NCI-H1092 (cell line): ENCODE data around the gene ATP8A2.
"Not testable (repeated sequence)": the region's sequence is repeated elsewhere in the genome, so short reads cannot be mapped to it uniquely, and the experiment has no call there.

Experiments
- DNase-seq: peaks from one replicate; lab custom pipeline; 2025; lab: John Stamatoyannopoulos, UW

Gene ATP8A2

DNA sequence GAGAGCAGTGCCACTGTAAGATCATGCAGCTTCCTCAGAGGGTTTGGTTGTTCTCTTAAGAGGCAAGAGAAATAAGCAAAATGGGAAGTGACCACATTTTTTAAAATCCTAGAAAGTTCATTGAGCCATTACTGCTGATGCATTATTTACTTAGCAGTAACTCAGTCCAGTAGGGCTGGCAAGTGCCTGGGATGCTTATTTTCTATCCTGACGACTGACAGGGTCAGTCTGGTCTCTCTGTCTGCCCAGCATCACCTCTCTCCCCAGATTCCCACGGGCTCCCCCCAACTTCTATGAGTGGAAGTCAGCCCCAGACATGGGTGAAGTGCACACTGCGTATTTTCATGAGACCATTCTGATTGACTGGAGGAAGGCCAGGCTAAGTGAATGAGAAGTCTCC, 669.7 kb downstream of the ATP8A2 start:
- DNase-seq = no peak

DNA sequence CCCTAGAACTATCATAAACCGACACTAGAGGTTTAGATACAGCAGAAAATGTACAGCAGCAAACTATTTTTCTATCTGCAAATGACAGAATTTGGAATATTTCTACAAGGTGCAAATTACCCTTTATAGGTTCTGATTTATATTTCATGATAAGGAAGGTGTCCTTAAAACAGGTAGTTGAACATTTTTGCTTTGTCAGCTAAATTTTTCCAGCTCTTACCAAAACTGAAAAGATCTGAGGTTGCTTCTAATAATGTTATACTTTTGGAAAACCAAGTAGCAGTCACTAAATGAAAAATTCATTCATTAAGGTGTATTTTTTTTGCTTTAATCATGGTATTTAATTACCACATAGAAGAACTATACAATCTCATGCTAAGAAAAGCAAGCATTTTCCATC, 671.0 kb downstream of the ATP8A2 start:
- no peak for DNase-seq

DNA sequence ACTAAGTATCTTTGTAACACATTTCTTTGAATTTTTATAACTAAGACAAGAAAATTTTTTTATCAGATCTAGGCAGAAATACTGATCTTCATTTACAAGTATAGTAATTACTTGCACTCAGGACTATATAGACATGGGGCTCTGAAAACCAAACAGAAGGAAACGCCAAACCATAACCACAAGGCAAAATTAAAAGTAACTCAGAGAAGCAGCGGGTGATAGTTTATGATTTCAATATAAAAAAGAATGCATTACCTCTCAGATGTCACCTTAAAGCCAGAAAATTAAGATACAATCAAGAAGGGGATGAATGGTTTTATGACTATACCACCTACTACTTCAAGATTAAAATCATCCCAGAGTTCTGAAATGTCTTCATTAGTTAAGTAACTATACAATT, 673.4 kb downstream of the ATP8A2 start:
- no peak for DNase-seq

DNA sequence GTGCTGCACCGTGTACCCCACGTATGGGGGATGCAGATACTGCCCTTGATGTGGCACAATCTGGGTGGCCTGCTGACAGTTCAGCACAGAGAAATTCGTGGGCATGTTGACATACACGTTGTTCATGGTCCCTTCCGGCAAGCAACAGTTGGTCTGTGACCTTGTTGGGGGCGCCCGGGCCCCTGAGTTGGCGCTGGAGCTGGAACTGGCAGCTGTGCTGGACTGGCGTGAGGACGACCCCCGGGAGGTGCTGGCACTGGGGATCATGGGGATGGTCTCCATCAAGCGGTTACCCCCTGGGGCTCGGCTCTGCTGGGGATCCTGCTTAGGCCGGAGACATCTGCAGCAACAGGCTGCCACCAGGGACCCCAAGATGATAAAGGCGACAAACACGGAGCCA, 674.9 kb downstream of the ATP8A2 start:
- no peak for DNase-seq

DNA sequence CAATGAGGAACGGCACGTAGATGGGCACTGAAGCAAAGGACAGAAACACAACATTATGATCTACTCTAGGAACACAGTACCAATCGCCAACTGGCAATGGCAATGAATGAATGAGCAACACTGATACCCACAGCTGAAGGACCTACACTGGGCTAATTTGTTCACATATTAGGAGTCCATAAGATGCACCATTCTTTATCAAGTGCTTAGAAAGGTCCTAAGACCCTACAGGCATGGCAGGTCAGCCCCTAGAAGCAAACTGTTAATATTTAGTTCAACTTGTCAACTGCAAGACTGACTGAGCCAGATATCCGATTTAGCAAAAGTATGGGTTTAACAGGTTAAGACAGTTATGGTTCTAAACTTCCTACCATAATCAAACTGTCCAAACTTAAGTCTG, 675.3 kb downstream of the ATP8A2 start:
- no peak for DNase-seq

DNA sequence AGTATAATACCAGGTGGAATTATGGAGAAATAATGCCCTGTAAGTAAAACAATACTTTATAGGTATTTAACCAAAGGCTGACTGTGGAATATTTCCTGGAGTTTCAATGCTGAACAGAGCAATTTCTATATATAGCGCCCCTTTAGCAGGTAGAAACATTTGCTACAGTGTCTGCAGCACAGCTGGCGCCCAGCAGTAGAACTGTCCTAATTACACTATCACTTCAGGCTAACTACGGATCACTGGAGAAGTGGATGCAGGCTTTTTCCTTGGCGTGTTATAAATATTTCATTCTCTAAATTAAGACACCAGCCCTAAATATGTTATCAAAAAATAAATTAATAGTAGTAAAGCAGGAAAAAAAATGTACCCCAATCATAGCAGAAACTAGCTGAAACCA, 677.0 kb downstream of the ATP8A2 start:
- DNase-seq = no peak

DNA sequence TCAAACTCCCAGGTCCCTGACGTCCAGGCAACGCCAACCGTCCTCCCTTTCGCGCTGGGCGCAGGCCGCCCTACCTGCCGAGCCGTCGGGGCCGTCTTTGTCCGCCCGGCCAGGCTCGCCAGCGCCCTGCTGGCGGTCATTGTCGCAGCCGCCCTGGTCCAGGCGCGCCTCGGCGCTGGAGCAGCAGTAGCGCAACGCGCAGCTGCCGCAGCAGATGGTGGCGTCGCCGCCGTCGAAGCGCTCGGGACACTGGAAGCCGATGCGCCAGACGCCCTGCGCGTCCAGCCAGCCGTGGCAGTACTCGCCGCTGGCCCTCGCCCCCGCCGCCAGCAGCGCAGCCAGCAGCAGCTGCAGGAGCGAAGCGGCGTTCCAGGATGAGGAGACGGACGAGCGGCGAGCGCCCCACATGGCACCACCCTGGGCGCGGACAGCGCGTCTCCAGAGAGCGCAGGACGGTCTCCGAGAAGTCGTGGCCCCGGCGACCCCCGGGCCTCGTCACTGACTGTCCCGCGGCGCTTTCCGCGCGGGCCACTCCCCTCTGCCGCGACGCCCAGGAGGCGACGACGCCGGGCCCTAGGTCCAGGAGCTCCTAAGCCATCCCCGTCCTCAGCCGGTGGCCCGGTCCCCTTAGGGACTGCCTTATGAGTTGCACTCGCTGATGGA, 678.9 kb downstream of the ATP8A2 start:
- DNase-seq = peak; percentile 54

DNA sequence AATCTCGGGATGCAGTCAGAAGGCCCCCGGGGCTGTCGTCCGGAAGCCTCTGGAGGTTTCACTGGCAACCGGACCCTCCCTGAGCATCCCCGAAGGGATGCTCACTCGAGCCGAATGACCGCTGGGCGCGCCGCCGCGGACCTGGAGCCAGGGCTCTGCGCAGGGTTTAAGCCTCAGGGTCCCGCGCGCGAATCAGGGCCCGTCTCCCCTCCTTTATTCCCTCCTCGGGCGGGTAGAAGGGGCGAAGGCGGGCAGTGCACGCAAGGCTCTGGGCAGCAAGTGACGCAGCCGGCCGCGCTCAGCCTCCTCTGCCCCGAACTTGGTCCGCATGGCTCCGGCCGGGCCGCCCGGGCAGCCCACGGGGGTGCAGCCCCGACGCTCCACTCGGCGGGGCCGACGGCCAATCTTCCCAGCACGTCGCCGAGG, 679.5 kb downstream of the ATP8A2 start:
- DNase-seq = no peak

DNA sequence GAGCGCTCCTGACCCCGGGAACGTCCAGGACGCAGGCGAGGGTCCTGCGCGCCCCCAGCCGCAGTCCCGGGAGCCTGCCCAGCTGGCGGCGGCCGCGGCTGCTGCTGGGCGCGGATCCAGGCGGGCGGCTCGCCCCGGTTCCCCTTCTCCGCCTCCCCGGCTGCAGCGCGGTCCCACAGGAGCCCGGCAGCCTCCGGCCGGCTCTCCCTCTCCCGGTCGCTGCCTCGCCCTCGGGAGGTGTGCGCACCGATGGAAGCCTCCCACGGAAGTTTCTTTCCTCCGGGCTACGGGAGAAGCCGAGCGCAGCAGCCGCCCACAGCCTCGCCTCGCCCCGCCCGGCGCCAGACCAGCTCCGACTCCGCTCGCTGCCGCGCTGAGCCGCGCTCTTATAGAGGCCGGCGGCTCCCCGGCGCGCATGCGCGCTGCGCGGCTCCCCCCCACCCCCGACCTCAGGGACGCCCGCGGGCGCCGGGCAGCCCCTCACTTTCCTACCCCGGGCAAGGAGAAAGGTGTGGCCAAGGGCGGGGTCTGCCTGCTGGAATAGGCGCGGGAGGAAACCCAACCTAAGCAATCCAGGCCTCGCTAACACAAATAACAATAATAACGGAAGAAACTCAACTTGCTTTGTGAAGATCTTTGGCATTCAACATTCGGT, 680.0 kb downstream of the ATP8A2 start, which contains the start of gene SHISA2:
TSS of gene SHISA2 (minus strand) at position 360 of the 655 bp plus-strand sequence. CDS start 1,041 bp downstream, outside the sequence.
- peak; percentile 74 for DNase-seq

DNA sequence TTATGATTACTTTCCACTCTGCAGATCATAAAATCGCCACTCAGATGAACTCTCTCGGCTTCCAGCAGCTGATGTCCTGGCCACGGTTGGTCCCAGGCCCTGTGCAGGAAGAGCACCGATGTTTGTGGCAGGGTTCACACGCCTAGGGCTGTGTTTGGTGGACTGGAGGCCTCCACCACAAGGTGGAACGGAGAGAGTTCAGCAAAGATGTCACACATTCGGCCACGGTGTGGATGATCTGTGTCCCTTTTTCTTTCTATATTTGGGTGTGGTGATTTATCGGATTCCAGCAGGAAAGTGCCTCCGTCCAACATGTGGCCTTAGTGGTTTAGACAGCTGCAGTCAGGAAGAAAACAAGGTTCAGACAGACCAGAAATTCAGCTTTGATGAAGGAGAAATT, 680.6 kb downstream of the ATP8A2 start:
- no peak for DNase-seq

DNA sequence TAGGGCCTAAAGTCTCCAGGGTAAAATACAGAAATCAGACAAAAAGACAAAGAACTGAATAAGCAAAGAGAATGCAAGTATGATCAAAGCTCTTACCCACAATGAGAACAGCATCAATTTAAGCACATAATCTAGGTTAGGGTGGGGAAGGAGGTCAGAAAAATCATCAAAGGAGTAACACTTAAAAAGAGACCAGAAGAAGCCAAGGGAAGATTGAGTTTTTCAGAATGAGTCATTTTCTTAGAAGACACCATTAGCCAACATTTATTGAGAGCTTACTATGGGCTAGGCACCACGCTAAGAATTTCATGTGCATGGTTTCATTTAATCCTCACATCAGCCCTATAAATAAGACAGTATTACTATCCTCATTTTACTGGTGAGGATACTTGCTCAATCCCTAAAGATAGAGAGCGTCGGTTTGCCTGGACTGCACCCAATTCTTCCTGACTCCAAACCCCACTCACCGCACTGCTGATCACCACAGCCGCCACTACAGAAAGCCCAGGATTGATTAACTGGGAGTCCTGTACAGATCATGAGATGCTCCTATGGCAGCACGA, 681.7 kb downstream of the ATP8A2 start:
- no peak for DNase-seq

DNA sequence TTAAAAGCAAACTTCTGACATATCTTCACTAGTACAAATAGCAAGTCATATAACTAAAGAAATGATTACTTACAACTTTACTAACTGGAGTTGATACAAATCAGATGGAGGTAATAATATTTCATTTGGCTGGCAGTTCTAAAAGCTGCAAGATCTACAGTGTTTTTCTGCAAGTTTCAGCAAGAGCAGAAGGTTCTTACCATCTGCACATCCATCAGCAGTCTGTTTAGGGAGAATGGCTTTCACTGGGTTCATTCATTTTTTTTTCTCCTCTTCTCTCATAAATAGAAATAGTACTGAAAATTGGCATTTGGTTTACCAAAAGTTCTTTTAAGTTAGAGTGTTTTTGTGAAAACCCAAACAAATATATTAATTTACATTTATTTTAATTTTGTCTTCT, 683.1 kb downstream of the ATP8A2 start:
- no peak for DNase-seq

DNA sequence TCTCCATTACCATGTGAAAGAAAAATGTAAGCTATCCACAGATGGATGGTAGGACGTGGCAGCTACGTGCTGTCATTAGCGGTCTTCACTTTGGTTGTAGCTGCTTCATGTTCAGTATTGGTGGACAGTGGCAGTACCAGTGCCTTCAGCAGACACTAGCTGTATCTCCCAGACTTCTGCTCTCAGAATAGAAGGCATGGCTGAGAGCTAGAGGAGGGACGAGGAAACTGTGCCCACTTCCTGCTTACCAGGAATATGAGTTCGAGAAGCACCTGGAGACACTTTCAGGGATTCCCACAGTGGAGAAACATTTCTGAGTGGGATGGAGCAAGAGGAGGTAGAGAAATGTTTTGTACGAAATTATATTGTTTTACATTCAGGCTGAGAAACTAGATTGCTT, 686.9 kb downstream of the ATP8A2 start:
- DNase-seq = no peak

DNA sequence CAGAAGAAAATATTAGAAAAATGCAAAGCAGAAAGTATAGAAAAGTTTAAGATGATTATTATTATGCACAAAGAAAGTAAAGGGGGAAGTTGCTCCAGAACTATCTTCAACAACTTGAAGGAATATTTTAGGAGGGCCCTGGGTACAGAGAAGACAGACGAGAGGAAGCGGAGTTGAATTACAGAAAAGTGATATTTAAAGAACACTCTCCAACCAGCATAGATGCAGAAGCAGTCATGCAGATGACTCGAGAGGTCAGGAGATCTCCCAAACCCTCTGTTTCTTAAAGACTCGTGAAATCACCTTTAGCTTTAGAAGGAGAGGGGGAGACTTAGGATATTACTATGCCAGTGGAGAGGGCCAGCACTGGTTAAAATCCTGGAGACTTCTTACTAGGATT, 688.6 kb downstream of the ATP8A2 start:
- no peak for DNase-seq

DNA sequence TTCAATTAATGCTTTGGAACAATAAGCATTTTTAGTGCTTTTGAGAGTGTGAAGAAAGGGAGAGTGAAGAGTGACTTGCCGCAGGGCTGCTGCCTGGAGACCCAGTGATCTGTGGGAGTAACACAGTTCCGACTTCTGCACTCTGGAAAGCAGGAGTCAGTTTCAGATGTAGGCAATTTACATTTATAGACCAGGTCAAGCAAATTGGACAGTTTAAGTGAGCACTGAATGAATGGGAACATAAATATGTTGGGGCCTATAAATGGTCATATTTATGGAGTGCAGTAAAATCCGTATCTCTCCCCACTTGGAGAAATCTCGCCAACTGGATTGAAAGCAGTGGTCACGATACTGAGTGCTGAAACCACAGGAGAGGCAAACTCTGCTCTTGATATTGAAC, 689.5 kb downstream of the ATP8A2 start:
- DNase-seq = no peak

DNA sequence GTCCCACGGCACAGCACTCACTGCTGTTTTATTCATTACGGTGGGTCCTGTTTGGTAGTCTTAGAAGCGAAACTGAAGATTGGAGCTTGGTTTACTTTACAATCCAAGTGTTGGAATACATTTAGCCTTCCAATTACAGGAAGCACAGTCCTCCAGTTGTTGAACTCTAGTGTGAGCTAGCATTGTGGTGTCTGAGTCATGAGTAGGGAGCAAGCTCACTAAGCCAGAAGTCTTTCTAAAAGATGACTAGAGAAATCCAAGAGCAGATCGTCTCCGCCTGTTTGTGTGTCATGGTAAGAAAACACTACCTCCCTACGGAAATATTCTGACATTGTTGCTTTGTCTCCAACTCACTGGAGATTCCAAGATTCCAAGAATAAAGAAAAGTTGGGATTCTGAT, 690.2 kb downstream of the ATP8A2 start:
- no peak for DNase-seq

DNA sequence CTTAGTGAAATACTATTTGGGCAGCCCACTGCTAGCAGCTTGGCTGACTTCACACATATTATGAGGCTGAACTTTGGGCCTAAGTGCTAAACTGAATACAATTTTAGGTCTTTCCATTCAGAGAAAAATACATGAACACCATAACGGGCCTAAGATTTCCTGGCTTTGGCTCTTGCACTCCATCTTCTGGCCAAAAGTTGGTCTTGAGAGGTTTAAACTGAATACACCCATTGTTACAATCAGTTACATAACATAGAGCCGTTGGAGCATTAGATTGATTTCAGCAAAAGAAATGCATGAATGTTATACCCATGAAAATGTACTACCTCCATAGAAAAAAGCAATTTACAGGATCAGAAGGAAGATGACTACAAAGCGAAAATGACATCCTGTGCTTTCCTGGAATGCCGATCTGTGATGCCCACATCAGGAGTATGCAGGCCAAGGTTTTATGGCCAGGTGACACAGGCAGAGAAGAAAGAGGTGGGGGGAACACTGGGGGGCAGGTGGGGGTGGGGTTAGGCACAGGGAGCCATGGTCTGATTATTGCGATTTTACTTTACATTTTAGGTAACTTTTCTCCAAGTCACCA, 691.2 kb downstream of the ATP8A2 start:
- DNase-seq = peak; percentile 61

DNA sequence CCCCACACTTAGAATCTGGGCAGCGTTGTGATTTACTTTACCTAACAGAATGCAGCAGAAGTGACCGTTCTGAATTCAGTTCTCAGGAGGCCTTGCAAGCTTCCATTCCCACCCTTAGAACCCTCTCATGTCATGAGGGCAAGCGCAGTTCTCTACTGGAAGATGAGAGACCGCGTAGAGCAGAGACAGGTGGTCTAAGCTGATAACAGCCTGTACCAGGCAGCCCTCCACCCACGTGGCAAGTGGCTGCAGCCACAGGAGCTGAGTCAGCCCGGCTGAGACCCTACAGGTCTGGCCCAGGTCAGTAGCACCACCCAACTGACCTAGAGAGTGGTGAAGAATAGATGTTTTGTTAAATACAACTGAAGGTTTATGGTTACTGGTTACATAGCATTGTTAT, 694.7 kb downstream of the ATP8A2 start:
- not testable (repeated sequence) for DNase-seq

DNA sequence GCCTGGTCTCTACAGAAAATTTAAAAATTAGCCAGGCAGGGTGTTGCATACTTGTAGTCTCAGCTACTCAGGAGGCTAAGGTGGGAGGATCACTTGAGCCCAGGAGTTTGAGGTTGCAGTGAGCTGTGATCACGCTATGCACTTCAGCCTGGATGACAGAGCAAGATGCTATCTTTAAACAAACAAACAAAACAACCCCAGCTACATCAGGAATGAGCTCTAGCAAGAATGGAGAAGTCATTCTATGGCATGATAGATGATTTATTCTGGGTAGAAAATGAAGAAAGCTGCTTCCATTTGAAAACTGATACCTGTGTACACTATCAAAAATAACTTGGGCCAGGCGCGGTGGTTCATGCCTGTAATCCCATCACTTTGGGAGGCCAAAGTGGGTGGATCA, 695.8 kb downstream of the ATP8A2 start:
- DNase-seq = no peak

DNA sequence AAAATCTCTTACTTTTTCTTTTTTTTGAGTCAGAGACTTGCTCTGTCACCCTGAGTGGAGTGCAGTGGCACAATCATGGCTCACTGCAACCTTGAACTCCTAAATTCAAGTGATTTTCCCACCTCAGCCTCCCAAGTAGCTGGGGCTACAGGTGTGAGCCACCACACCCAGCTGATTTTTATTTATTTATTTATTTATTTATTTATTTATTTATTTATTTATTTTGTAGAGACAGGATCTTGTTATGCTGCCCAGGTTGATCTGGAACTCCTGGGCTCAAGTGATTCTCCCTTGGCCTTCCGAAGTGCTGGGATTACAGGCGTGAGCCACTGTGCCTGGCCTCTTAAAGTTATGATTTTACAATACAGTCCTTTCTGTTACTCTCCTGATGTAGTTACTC, 696.6 kb downstream of the ATP8A2 start:
- not testable (repeated sequence) for DNase-seq

DNA sequence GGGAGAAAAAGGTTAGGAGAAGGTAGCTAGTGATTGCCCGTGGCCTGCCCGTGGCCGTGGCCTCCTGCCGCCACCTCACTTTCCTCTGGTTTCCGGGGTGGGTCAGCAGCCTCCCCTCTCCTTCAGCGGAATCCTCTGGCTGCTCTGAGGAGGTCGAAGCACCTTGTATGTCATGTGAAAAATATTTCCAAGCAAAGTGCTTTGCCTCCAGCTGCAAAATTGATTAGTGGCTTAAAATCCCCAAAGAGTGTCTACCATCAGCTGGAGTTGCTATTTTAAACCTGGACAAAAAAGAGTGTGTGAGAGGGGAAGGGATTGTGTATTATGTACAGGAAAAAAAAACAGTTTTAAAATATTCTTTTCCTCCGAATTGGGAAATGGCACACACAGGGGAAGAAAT, 697.9 kb downstream of the ATP8A2 start:
- not testable (repeated sequence) for DNase-seq

DNA sequence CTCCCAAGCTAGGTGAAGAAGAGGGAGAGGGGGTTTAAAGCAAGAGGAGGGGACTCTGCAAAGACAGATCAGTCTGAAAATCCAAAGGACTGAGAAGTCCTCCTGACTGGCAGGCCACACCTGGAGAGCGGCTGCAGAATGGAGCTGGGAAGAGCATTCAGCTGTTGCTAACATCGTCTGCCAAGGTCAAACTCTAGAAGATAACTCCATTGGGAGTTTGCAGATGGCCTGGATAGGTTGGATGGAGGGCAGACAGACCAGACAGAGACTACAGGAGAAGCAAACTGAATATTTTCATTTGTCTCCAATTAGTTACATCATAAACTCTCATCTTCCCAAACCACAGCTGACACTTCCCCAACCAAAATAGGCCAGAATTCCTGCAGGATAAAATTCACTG, 699.9 kb downstream of the ATP8A2 start:
- DNase-seq = no peak

DNA sequence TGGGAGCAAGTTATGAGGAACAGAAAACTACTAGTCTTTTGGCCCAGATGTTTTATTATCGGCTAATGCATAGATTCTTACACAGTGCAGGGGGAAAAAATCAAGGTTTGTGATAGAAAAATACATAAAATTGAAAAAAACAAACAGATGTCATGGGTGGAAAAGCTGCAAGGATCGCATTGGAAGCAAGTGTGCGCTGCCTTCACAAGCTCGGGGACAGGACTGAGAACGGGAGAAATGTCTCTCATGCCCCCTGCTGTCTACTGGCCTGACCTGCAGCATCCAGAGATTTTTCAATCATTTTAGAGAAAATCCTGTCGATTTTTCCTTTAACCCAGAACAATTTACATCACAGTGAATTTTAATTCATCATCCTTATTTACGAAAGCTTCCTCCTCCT, 700.6 kb downstream of the ATP8A2 start:
- not testable (repeated sequence) for DNase-seq
